Nephron (organoid): ENCODE data around the gene UBALD1.

Experiments
- H3K27ac Mint-ChIP-seq, 3 experiments: 2 replicates each; pipeline ENCODE4 v1.8.0; 2020; ENCODE audit warnings: mixed read lengths in 3 of 3, mild to moderate bottlenecking in 2 of 3, moderate library complexity in 1 of 3
- H3K27me3 Mint-ChIP-seq: 2 replicates; pipeline ENCODE4 v1.8.0; 2021; ENCODE audit warnings: low read depth, mild to moderate bottlenecking, moderate library complexity, mixed read lengths
- H3K36me3 Mint-ChIP-seq: 2 replicates; pipeline ENCODE4 v1.8.0; 2020; ENCODE audit warnings: low read depth, mixed read lengths
- H3K4me1 Mint-ChIP-seq: 2 replicates; pipeline ENCODE4 v1.8.0; 2020; ENCODE audit warnings: mixed read lengths
- H3K4me3 Mint-ChIP-seq, 3 experiments: 2 replicates each; pipeline ENCODE4 v1.8.0; 2020; ENCODE audit warnings: mild to moderate bottlenecking in 3 of 3, mixed read lengths in 3 of 3, moderate library complexity in 2 of 3
- H3K9me3 Mint-ChIP-seq: 2 replicates; pipeline ENCODE4 v1.8.0; 2020; ENCODE audit warnings: mixed read lengths
- CTCF ChIP-seq, 3 experiments: fragments of 200-600 bp; sonication (generic); IDR thresholded peaks; one replicate each; pipeline ENCODE4 v1.5.0; 2021; ENCODE audit warnings: antibody characterized with exemption in 3 of 3; ENCODE audit not compliant: unreplicated experiment in 3 of 3

UBALD1 gene

GRCh38 chr16:4570688-4571321, 43.9 kb downstream of the UBALD1 start:
- Mint-ChIP-seq H3K4me3 (no peak overlapping the region), H3K36me3 (no peaks in the 10 kb centered on the region), H3K4me1 (peaks cover 7% of the 10 kb centered on the region)

GRCh38 chr16:4570086-4570485, 44.6 kb downstream of the UBALD1 start:
- Mint-ChIP-seq H3K27ac (no peak overlapping the region), H3K4me1 (peaks cover 7% of the 10 kb centered on the region), H3K27me3 (peaks cover 4% of the 10 kb centered on the region), H3K4me3 (no peak overlapping the region), H3K36me3 (no peaks in the 10 kb centered on the region), H3K9me3 (no peaks in the 10 kb centered on the region)
- TF ChIP-seq CTCF (IDR thresholded peaks at IDR 0.05; ENCODE audit: unreplicated experiment in 3 of 3): no peak

More at GRCh38 chr16:4570688-4571321, 43.9 kb downstream of the UBALD1 start:
- no peak overlapping the region for H3K27ac Mint-ChIP-seq
- TF ChIP-seq CTCF (IDR thresholded peaks at IDR 0.05; ENCODE audit: unreplicated experiment in 3 of 3): no peak
- H3K9me3 Mint-ChIP-seq: no peaks in the 10 kb centered on the region
- peaks cover 4% of the 10 kb centered on the region for H3K27me3 Mint-ChIP-seq

- TF ChIP-seq CTCF (IDR thresholded peaks at IDR 0.05; ENCODE audit: unreplicated experiment in 3 of 3): no peak
- H3K27ac Mint-ChIP-seq: no peak overlapping the region
- no peaks in the 10 kb centered on the region for H3K27me3 Mint-ChIP-seq
- H3K36me3 Mint-ChIP-seq: no peaks in the 10 kb centered on the region
- H3K9me3 Mint-ChIP-seq: no peaks in the 10 kb centered on the region
- H3K4me1 Mint-ChIP-seq: no peaks in the 10 kb centered on the region
- H3K4me3 Mint-ChIP-seq: no peak overlapping the region
These were observed 48.5 kb downstream of the UBALD1 start for GRCh38 chr16:4566144-4566543.

- no peaks in the 10 kb centered on the region for H3K4me1 Mint-ChIP-seq
- TF ChIP-seq CTCF (IDR thresholded peaks at IDR 0.05; ENCODE audit: unreplicated experiment in 3 of 3): no peak
- H3K27ac Mint-ChIP-seq: no peak overlapping the region
- no peaks in the 10 kb centered on the region for H3K9me3 Mint-ChIP-seq
- no peak overlapping the region for H3K4me3 Mint-ChIP-seq
- no peaks in the 10 kb centered on the region for H3K36me3 Mint-ChIP-seq
- H3K27me3 Mint-ChIP-seq: no peaks in the 10 kb centered on the region
These were observed 49.9 kb downstream of the UBALD1 start for GRCh38 chr16:4564661-4565267.

GRCh38 chr16:4561596-4561995, 53.1 kb downstream of the UBALD1 start:
- H3K27me3 Mint-ChIP-seq: peaks cover 5% of the 10 kb centered on the region
- no peak for TF ChIP-seq CTCF (IDR thresholded peaks at IDR 0.05; ENCODE audit: unreplicated experiment in 3 of 3)
- no peaks in the 10 kb centered on the region for H3K36me3 Mint-ChIP-seq
- H3K9me3 Mint-ChIP-seq: no peaks in the 10 kb centered on the region
- H3K27ac Mint-ChIP-seq: no peak overlapping the region
- no peak overlapping the region for H3K4me3 Mint-ChIP-seq
- no peaks in the 10 kb centered on the region for H3K4me1 Mint-ChIP-seq
